HuH-7 (cell line): Measurements from ENCODE around the gene TMEM123.

Experiments
- DNase-seq: peaks from one replicate; pipeline ENCODE4 v3.0.0; 2011; ENCODE audit warnings: low spot score

Gene TMEM123

GRCh38 chr11:102422817-102423712, 29.5 kb downstream of the TMEM123 start:
- no peak for DNase-seq

DNA sequence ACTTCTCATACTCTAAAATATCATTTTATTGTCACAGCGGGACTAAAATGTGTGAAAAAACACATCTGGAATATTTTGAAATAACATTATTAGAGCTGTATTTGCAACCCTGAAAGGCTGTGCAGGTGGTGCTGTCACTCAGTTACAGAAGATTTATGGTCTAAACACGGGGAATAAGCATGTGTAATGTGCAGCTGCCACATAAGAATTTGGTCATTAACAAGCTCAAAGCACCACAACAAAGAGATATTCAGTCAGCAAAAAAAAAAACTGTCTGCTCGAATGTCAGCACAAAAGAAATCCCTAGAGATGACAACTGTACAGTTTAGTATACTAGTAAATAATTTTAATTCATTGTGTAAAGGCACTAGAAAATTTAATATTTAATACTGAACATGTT, 31.3 kb downstream of the TMEM123 start:
- no peak for DNase-seq

GRCh38 chr11:102420547-102420946, 32.0 kb downstream of the TMEM123 start:
- DNase-seq = no peak

- DNase-seq = no peak
These were observed 33.4 kb downstream of the TMEM123 start for GRCh38 chr11:102419181-102419580.

DNA sequence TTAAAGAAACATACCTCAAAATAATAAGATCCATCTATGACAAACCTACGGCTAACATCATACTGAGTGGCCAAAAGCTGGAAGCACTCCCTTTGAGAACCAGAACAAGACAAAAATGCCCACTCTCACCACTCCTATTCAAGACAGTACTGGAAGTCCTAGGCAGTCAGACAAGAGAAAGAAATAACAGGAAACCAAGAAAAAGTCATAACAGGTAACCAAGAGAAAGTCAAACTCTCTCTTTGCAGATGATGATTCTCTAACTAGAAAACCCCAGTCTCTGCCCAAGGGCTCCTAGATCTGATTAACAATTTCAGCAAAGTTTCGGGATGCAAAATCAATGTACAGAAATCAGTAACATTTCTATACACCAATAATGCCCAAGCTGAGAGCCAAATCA, 35.6 kb downstream of the TMEM123 start:
- no peak for DNase-seq

GRCh38 chr11:102415304-102415916, 37.2 kb downstream of the TMEM123 start:
- DNase-seq = no peak

DNA sequence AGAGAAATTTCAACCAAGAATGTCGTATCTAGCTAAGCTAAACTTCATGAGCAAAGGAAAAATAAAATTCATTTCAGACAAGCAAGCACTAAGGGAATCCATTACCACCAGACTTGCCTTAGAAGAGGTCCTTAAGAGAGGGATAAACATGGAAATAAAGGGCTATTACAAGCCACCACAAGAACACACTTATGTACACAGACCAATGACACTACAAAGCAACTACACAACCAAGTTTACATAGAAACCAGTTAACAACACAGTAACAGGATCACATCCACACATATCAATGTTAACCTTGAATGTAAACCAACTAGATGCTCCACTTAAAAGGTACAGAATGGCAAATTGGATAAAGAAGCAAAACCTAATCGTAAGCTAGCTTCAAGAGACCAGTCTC, 38.0 kb downstream of the TMEM123 start:
- DNase-seq = no peak

- no peak for DNase-seq
These were observed 39.1 kb downstream of the TMEM123 start for GRCh38 chr11:102413497-102413896.

GRCh38 chr11:102411142-102411541, 41.4 kb downstream of the TMEM123 start:
- DNase-seq = no peak

GRCh38 chr11:102410382-102410784, 42.2 kb downstream of the TMEM123 start:
- no peak for DNase-seq

- no peak for DNase-seq
These were observed 44.2 kb downstream of the TMEM123 start for GRCh38 chr11:102408339-102408738.

DNA sequence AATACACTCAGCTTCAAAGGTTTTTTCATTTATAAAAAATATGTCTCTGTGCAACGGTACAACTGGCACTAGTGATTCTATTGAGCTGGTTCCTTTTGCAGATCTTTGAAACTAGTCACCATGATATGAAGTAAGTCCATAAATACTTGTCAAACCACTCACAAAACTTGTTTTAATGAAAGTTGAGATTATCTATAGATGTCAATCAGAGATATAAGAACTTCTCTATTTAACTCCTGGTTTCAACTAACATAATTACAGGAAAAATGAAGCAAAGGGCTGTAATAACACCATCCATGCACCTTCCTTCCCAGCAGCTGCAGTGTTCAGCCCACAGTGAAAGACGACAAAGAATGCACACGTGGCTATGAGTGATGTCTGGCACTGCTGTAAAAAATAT, 44.7 kb downstream of the TMEM123 start:
- DNase-seq = no peak

DNA sequence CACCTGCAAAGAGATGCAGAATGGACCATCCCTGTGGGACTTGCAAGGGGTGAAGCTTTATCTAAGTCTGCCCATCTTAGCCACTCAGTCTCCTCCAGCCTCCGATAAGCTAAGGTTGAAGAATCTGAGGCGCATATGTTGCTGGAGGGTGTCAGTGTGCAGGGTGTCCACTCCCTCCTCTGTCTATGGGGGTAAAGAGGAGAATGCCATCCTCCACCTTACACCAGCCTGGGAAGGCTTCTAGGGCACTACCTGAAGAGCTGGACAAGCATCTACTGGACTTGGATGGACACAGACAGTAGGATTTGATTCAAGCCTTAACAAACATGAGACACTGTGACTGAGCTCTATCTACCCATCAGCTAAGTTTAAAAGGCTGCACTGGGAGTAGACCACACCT, 46.5 kb downstream of the TMEM123 start:
- DNase-seq = no peak

DNA sequence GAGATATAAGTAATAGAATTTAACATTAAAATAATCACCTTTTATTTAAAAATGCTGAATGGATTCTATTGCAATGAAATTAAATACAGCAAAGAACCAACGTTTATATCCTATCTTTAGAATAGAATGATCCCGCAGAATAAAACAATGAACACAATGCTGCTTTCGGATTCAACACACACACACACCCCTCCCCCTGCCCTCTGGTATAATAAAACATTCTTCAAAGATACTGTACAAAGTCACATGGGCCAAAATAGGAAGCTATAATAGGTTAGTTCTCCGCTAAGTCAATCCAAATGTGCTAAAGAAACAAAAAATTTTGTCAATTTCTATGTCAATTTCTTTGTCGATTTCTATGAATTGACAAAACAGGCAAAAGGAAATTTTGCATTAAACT, 47.1 kb downstream of the TMEM123 start:
- DNase-seq = no peak

- no peak for DNase-seq
These were observed 50.0 kb downstream of the TMEM123 start for GRCh38 chr11:102402548-102402947.

DNA sequence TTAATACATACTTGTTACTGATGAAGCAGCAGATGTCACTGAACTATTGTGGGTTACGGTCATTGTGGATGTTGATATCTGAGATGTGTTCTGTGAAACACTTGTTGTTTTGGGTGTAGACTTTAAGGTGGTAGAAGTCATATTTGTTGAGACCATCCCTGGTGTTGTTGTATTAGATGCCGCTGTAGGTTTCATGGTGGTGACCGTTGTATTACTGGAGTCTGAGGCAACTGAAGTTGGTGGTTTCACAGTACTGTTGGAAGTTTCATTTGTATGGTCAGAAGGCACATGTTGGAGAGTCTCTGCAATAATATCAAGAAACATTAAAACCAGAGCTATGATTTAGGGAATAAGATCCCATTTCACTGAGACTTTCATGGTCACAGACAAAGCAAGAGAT, 50.7 kb downstream of the TMEM123 start:
- DNase-seq = no peak

DNA sequence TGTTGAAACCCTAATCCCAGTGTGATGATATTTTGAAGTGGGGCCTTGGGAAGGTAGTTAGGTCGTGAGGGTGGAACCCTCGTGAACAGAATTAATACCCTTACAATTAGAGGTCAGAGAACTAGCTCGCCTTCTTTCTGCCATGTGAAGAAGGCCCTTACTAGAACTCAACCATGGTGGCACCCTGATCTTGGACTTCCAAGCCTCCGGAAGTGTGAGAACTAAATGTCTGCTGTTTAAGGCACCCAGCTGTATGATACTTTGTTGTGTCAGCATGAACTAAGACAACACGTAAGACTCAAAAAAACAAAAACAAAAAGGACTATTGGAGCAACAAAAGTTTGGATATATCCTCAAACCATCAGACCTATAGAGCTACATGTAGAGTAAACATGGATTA, 52.0 kb downstream of the TMEM123 start:
- no peak for DNase-seq

DNA sequence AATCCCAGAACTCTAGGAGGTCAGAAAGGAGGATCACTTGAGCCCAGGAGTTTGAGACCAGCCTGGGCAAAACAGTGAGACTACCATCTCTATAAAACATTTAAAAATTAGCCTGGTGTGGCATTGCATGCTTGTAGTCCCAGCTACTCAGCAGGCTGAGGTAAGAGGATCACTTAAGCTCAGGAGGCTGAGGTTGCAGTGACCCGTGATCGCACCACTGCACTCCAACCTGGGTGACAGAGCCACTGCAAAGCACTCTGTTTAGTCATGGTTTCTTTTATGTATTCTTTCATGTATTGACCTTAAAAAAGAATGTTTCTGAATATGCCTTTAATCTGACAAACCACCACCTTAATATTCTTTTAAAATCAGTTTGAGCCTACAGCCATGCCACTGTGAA, 53.4 kb downstream of the TMEM123 start:
- no peak for DNase-seq

DNA sequence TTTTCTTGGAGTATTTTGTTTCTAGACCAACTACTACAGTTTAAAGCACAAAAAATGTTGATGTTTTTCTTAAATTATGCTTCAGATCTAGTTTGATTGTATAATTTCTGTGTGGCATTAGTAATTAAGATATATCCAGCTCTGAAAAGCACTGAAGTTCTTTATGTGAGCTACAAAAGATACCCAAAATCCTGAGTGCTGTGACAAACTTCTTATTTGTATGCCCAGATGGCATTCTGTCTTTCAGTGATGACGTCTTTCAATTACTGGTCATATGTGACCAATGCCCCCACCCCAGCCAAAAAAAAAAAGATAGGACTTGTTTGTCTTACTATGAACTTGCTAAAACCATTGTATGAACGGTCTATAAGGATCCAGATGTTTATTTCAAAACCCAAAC, 54.3 kb downstream of the TMEM123 start:
- DNase-seq = no peak

DNA sequence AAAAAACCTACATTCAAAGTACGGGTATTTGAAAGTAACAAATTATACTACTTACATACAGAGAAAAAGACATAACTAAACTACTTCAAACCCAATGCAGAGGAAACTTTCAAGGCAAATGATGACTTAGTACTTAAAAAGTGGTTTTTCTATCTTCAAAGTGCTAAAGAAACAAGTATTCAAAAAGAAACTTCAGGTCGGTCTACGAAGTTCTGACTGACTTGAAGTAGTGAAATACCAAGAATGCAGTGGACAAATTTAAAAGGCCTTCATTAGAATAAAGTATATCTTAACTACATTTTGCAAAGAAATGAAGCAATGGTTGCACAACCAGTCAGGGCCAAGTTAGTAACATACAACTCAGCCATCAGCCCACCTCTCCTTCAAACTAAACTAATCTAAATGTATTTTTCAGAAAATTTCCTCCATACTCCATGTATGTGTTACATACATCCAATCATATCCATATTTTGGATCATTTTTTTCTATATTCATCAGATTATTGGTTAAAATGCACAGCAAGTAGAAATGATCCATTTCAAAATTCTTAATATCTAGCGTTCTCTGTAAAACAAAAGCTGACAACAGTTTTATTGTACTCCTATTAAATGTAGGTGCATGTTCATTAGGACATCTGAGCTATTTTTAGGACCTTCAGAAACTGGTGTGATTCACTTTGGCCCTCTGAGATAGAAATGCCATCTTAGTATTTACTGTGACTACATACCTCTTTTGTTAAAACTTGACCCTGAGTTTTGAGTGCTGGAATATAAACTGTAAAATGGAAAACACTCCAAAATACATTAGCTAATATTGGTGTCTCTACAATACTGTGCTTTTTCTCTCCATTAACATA, 55.6 kb downstream of the TMEM123 start:
- no peak for DNase-seq

GRCh38 chr11:102395720-102396393, 56.7 kb downstream of the TMEM123 start:
- no peak for DNase-seq

DNA sequence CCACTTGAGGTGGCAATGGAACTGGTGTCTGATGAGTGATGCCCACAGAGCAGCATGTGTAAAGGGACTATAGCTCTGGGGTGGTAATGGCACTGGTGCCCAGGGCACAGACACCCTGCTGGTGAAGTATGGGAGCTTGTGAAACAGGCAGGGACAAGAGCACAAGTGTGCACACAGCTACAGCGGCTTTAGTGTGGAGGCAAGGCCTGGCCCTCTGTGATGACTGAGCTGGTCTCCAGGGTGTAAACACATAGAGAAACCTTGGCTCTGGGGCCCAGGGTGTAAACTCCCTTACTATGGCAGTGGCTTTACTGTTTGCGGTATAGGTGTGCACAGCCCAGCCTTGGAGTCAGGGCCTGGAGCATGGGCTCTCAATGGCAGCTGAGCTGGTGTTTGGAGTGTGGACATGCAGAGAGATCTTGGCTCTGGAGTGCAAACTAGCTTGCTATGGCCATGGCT, 59.3 kb downstream of the TMEM123 start:
- no peak for DNase-seq
